HEK293 (cell line): Measurements from ENCODE around the gene CEACAM19.

Source experiments
- CTCF ChIA-PET: fragments of 350-600 bp; formaldehyde crosslinking; extraction: SDS; loops from one replicate; lab custom pipeline; 2021; ENCODE audit warnings: antibody characterized with exemption; lab: Yijun Ruan, JAX
- POLR2A ChIA-PET: fragments of 300-600 bp; formaldehyde crosslinking; extraction: SDS; loops from one replicate; lab custom pipeline; 2020; ENCODE audit warnings: antibody characterized with exemption, inconsistent platforms; lab: Yijun Ruan, JAX
- H3K27ac ChIP-seq: fragments of 200-500 bp; sonication (Bioruptor generic); 2 replicates; pipeline ENCODE4 v1.5.1; 2014; ENCODE audit warnings: low read depth, low read length, control low read depth, inconsistent platforms; ENCODE audit errors: extremely low read depth
- H3K36me3 ChIP-seq, 2 experiments: fragments of 200-500 bp in 1 of 2; sonication (Bioruptor generic) in 1 of 2; 1 replicate in 1 of 2; 2 replicates in 1 of 2; pipeline ENCODE4 v1.5.1; 2014 to 2017; ENCODE audit warnings: inconsistent platforms in 2 of 2, low read length in 2 of 2; ENCODE audit not compliant: control insufficient read depth in 2 of 2, insufficient read depth in 1 of 2
- H3K4me1 ChIP-seq: fragments of 200-500 bp; sonication (Bioruptor generic); 2 replicates; pipeline ENCODE4 v1.5.1; 2014; ENCODE audit warnings: mild to moderate bottlenecking, low read length, inconsistent platforms; ENCODE audit not compliant: control insufficient read depth, insufficient read depth
- H3K4me3 ChIP-seq: 2 replicates; pipeline ENCODE4 v1.5.1; 2011; ENCODE audit warnings: low read depth, mild to moderate bottlenecking, control low read depth, low read length, moderate library complexity
- H3K9me3 ChIP-seq: fragments of 200-500 bp; sonication (Bioruptor generic); 2 replicates; pipeline ENCODE4 v1.5.1; 2014; ENCODE audit warnings: low read depth, low read length, inconsistent platforms; ENCODE audit not compliant: control insufficient read depth, insufficient read depth
- EGR2 ChIP-seq: fragments of 450-650 bp; formaldehyde crosslinking; IDR thresholded peaks from 2 replicates; pipeline ENCODE4 v1.5.1; 2016; ENCODE audit warnings: low read depth, missing biosample characterization, missing genetic modification characterization
- PATZ1 ChIP-seq: fragments of 450-650 bp; formaldehyde crosslinking; IDR thresholded peaks from 2 replicates; pipeline ENCODE4 v1.5.1; 2016; ENCODE audit warnings: missing biosample characterization, missing genetic modification characterization
- SP7 ChIP-seq: fragments of 450-650 bp; formaldehyde crosslinking; IDR thresholded peaks from 2 replicates; pipeline ENCODE4 v1.5.1; 2016; ENCODE audit warnings: missing biosample characterization, missing genetic modification characterization
- ZBTB17 ChIP-seq: fragments of 450-650 bp; formaldehyde crosslinking; IDR thresholded peaks from 2 replicates; pipeline ENCODE4 v1.5.1; 2016; ENCODE audit warnings: missing biosample characterization, missing genetic modification characterization
- ZBTB21 ChIP-seq: fragments of 450-650 bp; formaldehyde crosslinking; IDR thresholded peaks from 2 replicates; pipeline ENCODE4 v1.5.1; 2017; ENCODE audit warnings: missing biosample characterization, missing genetic modification characterization
- ZEB2 ChIP-seq: fragments of 450-650 bp; formaldehyde crosslinking; IDR thresholded peaks from 2 replicates; pipeline ENCODE4 v1.5.1; 2016; ENCODE audit warnings: missing biosample characterization, missing genetic modification characterization
- ZFHX2 ChIP-seq: fragments of 450-650 bp; formaldehyde crosslinking; conservative IDR thresholded peaks from 2 replicates; pipeline ENCODE4 v1.5.1; 2016; ENCODE audit warnings: missing biosample characterization, missing genetic modification characterization
- ZNF121 ChIP-seq: fragments of 450-650 bp; formaldehyde crosslinking; IDR thresholded peaks from 2 replicates; pipeline ENCODE4 v1.5.1; 2016; ENCODE audit warnings: missing biosample characterization, missing genetic modification characterization
- ZNF140 ChIP-seq: fragments of 450-650 bp; formaldehyde crosslinking; IDR thresholded peaks from 2 replicates; pipeline ENCODE4 v1.5.1; 2016; ENCODE audit warnings: missing biosample characterization, missing genetic modification characterization
- ZNF280D ChIP-seq: fragments of 450-650 bp; formaldehyde crosslinking; IDR thresholded peaks from 2 replicates; pipeline ENCODE4 v1.5.1; 2016; ENCODE audit warnings: missing biosample characterization, missing genetic modification characterization
- ZNF335 ChIP-seq: fragments of 450-650 bp; formaldehyde crosslinking; conservative IDR thresholded peaks from 2 replicates; pipeline ENCODE4 v1.5.1; 2016; ENCODE audit warnings: missing biosample characterization, missing genetic modification characterization
- ZNF362 ChIP-seq: fragments of 450-650 bp; formaldehyde crosslinking; IDR thresholded peaks from 2 replicates; pipeline ENCODE4 v1.5.1; 2016; ENCODE audit warnings: missing biosample characterization, missing genetic modification characterization
- ZNF37A ChIP-seq: fragments of 450-650 bp; IDR thresholded peaks from 2 replicates; pipeline ENCODE4 v1.5.1; 2018; ENCODE audit warnings: missing biosample characterization, missing genetic modification characterization
- ZNF449 ChIP-seq: fragments of 450-650 bp; formaldehyde crosslinking; IDR thresholded peaks from 2 replicates; pipeline ENCODE4 v1.5.1; 2017; ENCODE audit warnings: missing biosample characterization, mild to moderate bottlenecking, missing genetic modification characterization, moderate library complexity
- ZNF629 ChIP-seq: fragments of 450-650 bp; formaldehyde crosslinking; IDR thresholded peaks from 2 replicates; pipeline ENCODE4 v1.5.1; 2017; ENCODE audit warnings: missing biosample characterization, missing genetic modification characterization
- ZNF660 ChIP-seq: fragments of 450-650 bp; IDR thresholded peaks from 2 replicates; pipeline ENCODE4 v1.5.1; 2018; ENCODE audit warnings: missing biosample characterization, mild to moderate bottlenecking, missing genetic modification characterization

Gene CEACAM19

GRCh38 chr19:44684892-44685863 is 13.9 kb downstream of the CEACAM19 start:
- TF ChIP-seq SP7 (tag by site-specific recombination) (peak; percentile 82), ZNF449 (tag by site-specific recombination) (no peak), ZFHX2 (peak; percentile 81), EGR2 (tag by site-specific recombination) (peak; percentile 25; the same call in 1 of the 2 replicates), ZNF335 (peak; percentile 38; the same call in 1 of the 2 replicates), ZNF629 (tag by site-specific recombination) (peak; percentile 77), ZNF660 (tag by site-specific recombination) (peak; percentile 42; the same call in 1 of the 2 replicates), ZNF140 (tag by site-specific recombination) (no peak), ZNF362 (tag by site-specific recombination) (peak; percentile 33; the same call in 1 of the 2 replicates), PATZ1 (tag by site-specific recombination) (peak; percentile 67), ZEB2 (peak; percentile 30; the same call in 1 of the 2 replicates), ZBTB17 (tag by site-specific recombination) (peak; percentile 83), ZNF37A (tag by site-specific recombination) (no peak), ZNF280D (tag by site-specific recombination) (no peak), ZBTB21 (peak; percentile 77; the same call in 1 of the 2 replicates), ZNF121 (tag by site-specific recombination) (peak; percentile 85)
- TF ChIP-seq, all 188 proteins: peak for 12
- ChIA-PET POLR2A (interaction anchor here (0.5 to 0.7 kb wide), 4 partner anchors 37 to 114 kb away, joined by 3 to 9 read pairs (median 8); no protein-coding TSS in a partner anchor), CTCF (interaction anchor here (0.6 to 1.7 kb wide), 5 partner anchors 38 to 185 kb away, joined by 3 to 9 read pairs (median 5); no protein-coding TSS in a partner anchor)
- H3K9me3 ChIP-seq, result no peaks in the 10 kb centered on the region
- 0 out of 2 replicates have a peak, but pooled peaks cover 3% of the 10 kb centered on the region for H3K4me1 ChIP-seq
- H3K27ac ChIP-seq, result no peak overlapping the region
- no peak overlapping the region for H3K4me3 ChIP-seq
- peaks cover 0 to 7% of the 10 kb centered on the region in 2 experiments; a peak in 1 of 3 replicates for H3K36me3 ChIP-seq
